ENCODE measurements around the gene ZSCAN26.

Gene ZSCAN26

GRCh38 chr6:28257042-28257441 is 9.9 kb upstream of the ZSCAN26 start:
- no peak overlapping the region for H3K4me3 ChIP-seq (ENCODE audit: low read depth, low read length)
- TF ChIP-seq CTCF (conservative IDR thresholded peaks at IDR 0.05; ENCODE audit: low read depth, low read length): no peak
- DNase-seq (ENCODE audit: low read depth): no peak

- TF ChIP-seq CTCF (conservative IDR thresholded peaks at IDR 0.05; ENCODE audit: low read depth, low read length): no peak
- H3K4me3 ChIP-seq (ENCODE audit: low read depth, low read length): peak within 1 kb of the TSS; percentile 56
- peak; percentile 89 for DNase-seq (ENCODE audit: low read depth)
Measured at GRCh38 chr6:28258877-28259777, 7.8 kb upstream of the ZSCAN26 start, which contains the start of gene NKAPL. Gene NKAPL (plus strand): TSS chr6:28259297. CDS start chr6:28259372, 75 bp downstream.

- no peak for TF ChIP-seq CTCF (conservative IDR thresholded peaks at IDR 0.05; ENCODE audit: low read depth, low read length)
- no peak overlapping the region for H3K4me3 ChIP-seq (ENCODE audit: low read depth, low read length)
- DNase-seq (ENCODE audit: low read depth): peak; percentile 5
Measured at GRCh38 chr6:28263922-28264321, 3.0 kb upstream of the ZSCAN26 start.

GRCh38 chr6:28264834-28265401 is 2.0 kb upstream of the ZSCAN26 start:
- no peak for TF ChIP-seq CTCF (conservative IDR thresholded peaks at IDR 0.05; ENCODE audit: low read depth, low read length)
- DNase-seq (ENCODE audit: low read depth): no peak
- H3K4me3 ChIP-seq (ENCODE audit: low read depth, low read length): no peak overlapping the region

GRCh38 chr6:28266563-28266961 is 381 bp upstream of the ZSCAN26 start:
- peak overlapping the region; percentile 84 for H3K4me3 ChIP-seq (ENCODE audit: low read depth, low read length)
- DNase-seq (ENCODE audit: low read depth): no peak
- no peak for TF ChIP-seq CTCF (conservative IDR thresholded peaks at IDR 0.05; ENCODE audit: low read depth, low read length)

GRCh38 chr6:28267695-28268059 is 734 bp downstream of the ZSCAN26 start:
- no peak for TF ChIP-seq CTCF (conservative IDR thresholded peaks at IDR 0.05; ENCODE audit: low read depth, low read length)
- H3K4me3 ChIP-seq (ENCODE audit: low read depth, low read length): peak overlapping the region; percentile 84
- no peak for DNase-seq (ENCODE audit: low read depth)

Measured in choroid plexus epithelial cell (primary cell).